AG04449 (cell line): ENCODE measurements around the gene PPARG.

Source experiments
- CTCF ChIA-PET: fragments of 350-600 bp; formaldehyde crosslinking; extraction: SDS; loops from one replicate; lab custom pipeline; 2021; ENCODE audit warnings: antibody characterized with exemption; lab: Yijun Ruan, JAX
- POLR2A ChIA-PET: fragments of 400-600, 350-600 bp; formaldehyde crosslinking; extraction: SDS; loops from one replicate; lab custom pipeline; 2020; ENCODE audit warnings: antibody characterized with exemption, inconsistent platforms; lab: Yijun Ruan, JAX
- DNase-seq: peaks from one replicate; pipeline ENCODE4 v3.0.0-alpha.2; 2010; ENCODE audit warnings: low read depth, low spot score
- H3K4me3 ChIP-seq: 2 replicates; pipeline ENCODE4 v1.5.1; 2011; ENCODE audit warnings: low read depth, mild to moderate bottlenecking, control low read depth, low read length
- CTCF ChIP-seq: IDR thresholded peaks from one replicate; pipeline ENCODE4 v1.5.1; 2011; ENCODE audit warnings: mild to moderate bottlenecking, moderate library complexity, low read length, control low read depth, inconsistent platforms; ENCODE audit not compliant: insufficient read depth; ENCODE audit errors: missing control alignments

PPARG gene

GRCh38 chr3:12288182-12289129 is at the start of gene PPARG:
PPARG (plus strand) TSS chr3:12289070; CDS start chr3:12379712, 90,642 bp downstream.
- DNase-seq = no peak
- peak within 1 kb of the TSS; percentile 72 for H3K4me3 ChIP-seq
- ChIA-PET POLR2A (no interaction called here), CTCF (interaction anchor here (1.0 kb wide), 1 partner anchor 192 kb away, joined by 4 read pairs; no protein-coding TSS in a partner anchor)
- TF ChIP-seq CTCF = no peak

GRCh38 chr3:12239301-12239700 is 49.6 kb upstream of the PPARG start:
- TF ChIP-seq CTCF = no peak
- CTCF ChIA-PET = no interaction called here

GRCh38 chr3:12242772-12243171 is 46.1 kb upstream of the PPARG start:
- DNase-seq = no peak
- ChIA-PET CTCF (no interaction called here), POLR2A (no interaction called here)
- no peak for TF ChIP-seq CTCF
- no peak overlapping the region for H3K4me3 ChIP-seq

More at GRCh38 chr3:12239301-12239700, 49.6 kb upstream of the PPARG start:
- DNase-seq = no peak
- no peak overlapping the region for H3K4me3 ChIP-seq
- POLR2A ChIA-PET = no interaction called here

GRCh38 chr3:12246497-12247163 is 42.2 kb upstream of the PPARG start:
- CTCF ChIA-PET = no interaction called here
- no peak for DNase-seq
- H3K4me3 ChIP-seq = no peak overlapping the region
- POLR2A ChIA-PET = no interaction called here
- TF ChIP-seq CTCF = no peak

- ChIA-PET CTCF (no interaction called here), POLR2A (no interaction called here)
- H3K4me3 ChIP-seq = no peak overlapping the region
- no peak for TF ChIP-seq CTCF
- DNase-seq = no peak
These were observed 41.5 kb upstream of the PPARG start for GRCh38 chr3:12247411-12247810.

- ChIA-PET CTCF (no interaction called here), POLR2A (no interaction called here)
- TF ChIP-seq CTCF = no peak
- no peak overlapping the region for H3K4me3 ChIP-seq
- no peak for DNase-seq
These were observed 39.4 kb upstream of the PPARG start for GRCh38 chr3:12249519-12249918.
